DND-41 (cell line): ENCODE measurements around the gene BRMS1.

Experiments used
- CTCF ChIP-seq: IDR thresholded peaks from 2 replicates; pipeline ENCODE4 v1.5.1; 2012; ENCODE audit warnings: borderline replicate concordance, low read length, moderate library complexity, mild to moderate bottlenecking; ENCODE audit not compliant: poor library complexity, severe bottlenecking; ENCODE audit errors: extremely low read depth
- EZH2 ChIP-seq: IDR thresholded peaks from 3 replicates; pipeline ENCODE4 v1.6.1; 2012; ENCODE audit warnings: borderline replicate concordance, low read depth, mild to moderate bottlenecking, moderate library complexity, low read length, inconsistent platforms; ENCODE audit not compliant: severe bottlenecking

- no peak for TF ChIP-seq CTCF
- TF ChIP-seq EZH2: no peak
Measured at GRCh38 chr11:66393954-66394353, 49.0 kb upstream of the BRMS1 start.
